Ishikawa (cell line): ENCODE results near the gene SLC2A2.

Experiments used
- CEBPB ChIP-seq: IDR thresholded peaks from 2 replicates; pipeline ENCODE4 v1.6.1; 2012
- CREB1 ChIP-seq: IDR thresholded peaks from 2 replicates; pipeline ENCODE4 v1.6.1; 2012; ENCODE audit warnings: low read depth
- EGR1 ChIP-seq: IDR thresholded peaks from 2 replicates; pipeline ENCODE4 v1.6.1; 2012
- EP300 ChIP-seq: IDR thresholded peaks from 2 replicates; pipeline ENCODE4 v1.6.1; 2012; ENCODE audit warnings: borderline replicate concordance
- NFIC ChIP-seq: IDR thresholded peaks from 2 replicates; pipeline ENCODE4 v1.6.1; 2012
- RAD21 ChIP-seq: IDR thresholded peaks from 2 replicates; pipeline ENCODE4 v1.6.1; 2012; ENCODE audit warnings: low read depth
- TAF1 ChIP-seq: IDR thresholded peaks from 2 replicates; pipeline ENCODE4 v1.6.1; 2012; ENCODE audit warnings: low read depth, mild to moderate bottlenecking
- TCF12 ChIP-seq: IDR thresholded peaks from 2 replicates; pipeline ENCODE4 v1.6.1; 2012; ENCODE audit warnings: low read depth
- TEAD4 ChIP-seq: IDR thresholded peaks from 2 replicates; pipeline ENCODE4 v1.6.1; 2012
- YY1 ChIP-seq: IDR thresholded peaks from 2 replicates; pipeline ENCODE4 v1.6.1; 2012; ENCODE audit warnings: low read depth
- TF ChIP-seq, protein P1 (sequence below): IDR thresholded peaks from 2 replicates; pipeline ENCODE4 v1.6.1; 2012; ENCODE audit warnings: low read depth, mild to moderate bottlenecking
- TF ChIP-seq, protein P2 (sequence below): IDR thresholded peaks from 2 replicates; pipeline ENCODE4 v1.6.1; 2012

DNA sequence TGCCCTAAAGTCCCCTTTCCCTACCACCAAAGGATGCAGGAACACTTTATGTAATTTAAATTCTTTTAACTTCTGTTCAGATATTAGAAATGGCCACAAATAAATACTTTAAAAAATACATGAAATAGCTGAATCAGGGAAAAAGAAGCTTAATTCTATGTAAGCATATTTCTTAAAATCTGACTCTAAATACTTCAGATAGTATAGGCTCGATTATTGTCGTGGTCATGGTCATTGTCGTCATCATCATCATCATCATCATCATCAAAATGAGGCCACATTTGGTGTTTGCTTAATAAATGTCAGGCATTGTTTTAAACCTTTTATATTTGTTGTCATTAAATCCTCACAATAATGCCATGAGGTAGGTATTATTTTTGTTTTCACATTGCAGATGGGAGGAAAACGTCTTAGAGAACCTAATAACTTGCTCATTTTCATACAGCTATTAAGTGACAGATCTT is 14.6 kb downstream of the SLC2A2 start:
- TF ChIP-seq CEBPB (no peak), TCF12 (no peak), RAD21 (no peak), EP300 (no peak), CREB1 (no peak), EGR1 (no peak), YY1 (no peak), TAF1 (no peak), TEAD4 (no peak), NFIC (no peak)
- TF ChIP-seq, protein P1, sequence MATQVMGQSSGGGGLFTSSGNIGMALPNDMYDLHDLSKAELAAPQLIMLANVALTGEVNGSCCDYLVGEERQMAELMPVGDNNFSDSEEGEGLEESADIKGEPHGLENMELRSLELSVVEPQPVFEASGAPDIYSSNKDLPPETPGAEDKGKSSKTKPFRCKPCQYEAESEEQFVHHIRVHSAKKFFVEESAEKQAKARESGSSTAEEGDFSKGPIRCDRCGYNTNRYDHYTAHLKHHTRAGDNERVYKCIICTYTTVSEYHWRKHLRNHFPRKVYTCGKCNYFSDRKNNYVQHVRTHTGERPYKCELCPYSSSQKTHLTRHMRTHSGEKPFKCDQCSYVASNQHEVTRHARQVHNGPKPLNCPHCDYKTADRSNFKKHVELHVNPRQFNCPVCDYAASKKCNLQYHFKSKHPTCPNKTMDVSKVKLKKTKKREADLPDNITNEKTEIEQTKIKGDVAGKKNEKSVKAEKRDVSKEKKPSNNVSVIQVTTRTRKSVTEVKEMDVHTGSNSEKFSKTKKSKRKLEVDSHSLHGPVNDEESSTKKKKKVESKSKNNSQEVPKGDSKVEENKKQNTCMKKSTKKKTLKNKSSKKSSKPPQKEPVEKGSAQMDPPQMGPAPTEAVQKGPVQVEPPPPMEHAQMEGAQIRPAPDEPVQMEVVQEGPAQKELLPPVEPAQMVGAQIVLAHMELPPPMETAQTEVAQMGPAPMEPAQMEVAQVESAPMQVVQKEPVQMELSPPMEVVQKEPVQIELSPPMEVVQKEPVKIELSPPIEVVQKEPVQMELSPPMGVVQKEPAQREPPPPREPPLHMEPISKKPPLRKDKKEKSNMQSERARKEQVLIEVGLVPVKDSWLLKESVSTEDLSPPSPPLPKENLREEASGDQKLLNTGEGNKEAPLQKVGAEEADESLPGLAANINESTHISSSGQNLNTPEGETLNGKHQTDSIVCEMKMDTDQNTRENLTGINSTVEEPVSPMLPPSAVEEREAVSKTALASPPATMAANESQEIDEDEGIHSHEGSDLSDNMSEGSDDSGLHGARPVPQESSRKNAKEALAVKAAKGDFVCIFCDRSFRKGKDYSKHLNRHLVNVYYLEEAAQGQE, result no peak
- TF ChIP-seq, protein P2, sequence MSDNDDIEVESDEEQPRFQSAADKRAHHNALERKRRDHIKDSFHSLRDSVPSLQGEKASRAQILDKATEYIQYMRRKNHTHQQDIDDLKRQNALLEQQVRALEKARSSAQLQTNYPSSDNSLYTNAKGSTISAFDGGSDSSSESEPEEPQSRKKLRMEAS, result no peak
